H9 (cell line): ENCODE measurements around the gene TTLL9. TPM values are rescaled to one million over a fixed set of nuclear protein-coding genes. Genes with fewer than 3 reads are reported as not detected.

Source experiments
- DNase-seq: peaks from one replicate; pipeline ENCODE4 v3.0.0-alpha.2; 2017
- H2AFZ ChIP-seq: one replicate; pipeline ENCODE4 v1.6.1; 2013; ENCODE audit warnings: mild to moderate bottlenecking, low read length, control low read depth, moderate library complexity
- H2AK5ac ChIP-seq: 2 replicates; pipeline ENCODE4 v1.6.1; 2013; ENCODE audit warnings: low read length, control low read depth, mixed read lengths; ENCODE audit not compliant: insufficient read length
- H2BK120ac ChIP-seq: one replicate; pipeline ENCODE4 v1.6.1; 2013; ENCODE audit warnings: low read depth, mild to moderate bottlenecking, low read length, control low read depth, inconsistent platforms; ENCODE audit not compliant: poor library complexity, severe bottlenecking
- H2BK12ac ChIP-seq: 2 replicates; pipeline ENCODE4 v1.6.1; 2013; ENCODE audit warnings: low read length, control low read depth, mixed read lengths, low read depth; ENCODE audit not compliant: insufficient read length
- H2BK15ac ChIP-seq: 2 replicates; pipeline ENCODE4 v1.6.1; 2013; ENCODE audit warnings: low read depth, low read length, control low read depth
- H2BK20ac ChIP-seq: one replicate; pipeline ENCODE4 v1.6.1; 2013; ENCODE audit warnings: low read depth, mild to moderate bottlenecking, low read length, control low read depth, inconsistent platforms; ENCODE audit not compliant: poor library complexity, severe bottlenecking
- H2BK5ac ChIP-seq: 2 replicates; pipeline ENCODE4 v1.6.1; 2013; ENCODE audit warnings: low read length, control low read depth, mixed read lengths; ENCODE audit not compliant: insufficient read length
- H3K14ac ChIP-seq: 2 replicates; pipeline ENCODE4 v1.6.1; 2013; ENCODE audit warnings: low read length, control low read depth; ENCODE audit not compliant: insufficient read depth
- H3K18ac ChIP-seq: 2 replicates; pipeline ENCODE4 v1.6.1; 2013; ENCODE audit warnings: low read depth, mild to moderate bottlenecking, mixed read lengths, low read length, control low read depth; ENCODE audit not compliant: insufficient read length
- H3K23ac ChIP-seq: 2 replicates; pipeline ENCODE4 v1.6.1; 2013; ENCODE audit warnings: low read length, control low read depth, mixed read lengths, low read depth; ENCODE audit not compliant: insufficient read length
- H3K23me2 ChIP-seq: 2 replicates; pipeline ENCODE4 v1.6.1; 2013; ENCODE audit warnings: low read depth, mild to moderate bottlenecking, mixed read lengths, low read length, control low read depth; ENCODE audit not compliant: insufficient read length, poor library complexity, severe bottlenecking
- H3K27ac ChIP-seq: 2 replicates; pipeline ENCODE4 v1.5.1; 2013; ENCODE audit warnings: low read length, control low read depth, mixed read lengths, low read depth; ENCODE audit not compliant: insufficient read length
- H3K27me3 ChIP-seq: 2 replicates; pipeline ENCODE4 v1.6.1; 2013; ENCODE audit warnings: low read length, control low read depth, inconsistent platforms; ENCODE audit not compliant: insufficient read depth
- H3K4ac ChIP-seq: 2 replicates; pipeline ENCODE4 v1.6.1; 2013; ENCODE audit warnings: low read depth, mild to moderate bottlenecking, control low read depth, inconsistent platforms, low read length, moderate library complexity
- H3K4me1 ChIP-seq: 2 replicates; pipeline ENCODE4 v1.6.1; 2013; ENCODE audit warnings: low read length, control low read depth, inconsistent platforms; ENCODE audit not compliant: insufficient read depth
- H3K4me2 ChIP-seq: 2 replicates; pipeline ENCODE4 v1.6.1; 2013; ENCODE audit warnings: low read length, control low read depth, mixed read lengths; ENCODE audit not compliant: insufficient read length, insufficient read depth
- H3K56ac ChIP-seq: 2 replicates; pipeline ENCODE4 v1.6.1; 2013; ENCODE audit warnings: low read depth, mild to moderate bottlenecking, mixed read lengths, low read length, control low read depth; ENCODE audit not compliant: insufficient read length
- H3K79me1 ChIP-seq: 2 replicates; pipeline ENCODE4 v1.6.1; 2013; ENCODE audit warnings: low read depth, mild to moderate bottlenecking, moderate library complexity, low read length, control low read depth, inconsistent platforms; ENCODE audit not compliant: insufficient read depth, poor library complexity, severe bottlenecking
- H3K79me2 ChIP-seq: 2 replicates; pipeline ENCODE4 v1.6.1; 2013; ENCODE audit warnings: low read length, control low read depth, inconsistent platforms; ENCODE audit not compliant: insufficient read depth
- H3K9ac ChIP-seq: 2 replicates; pipeline ENCODE4 v1.6.1; 2013; ENCODE audit warnings: low read length, control low read depth, mixed read lengths; ENCODE audit not compliant: insufficient read length; ENCODE audit errors: extremely low read depth
- H3K9me3 ChIP-seq: one replicate; pipeline ENCODE4 v1.6.1; 2013; ENCODE audit warnings: low read depth, low read length, inconsistent platforms; ENCODE audit not compliant: control insufficient read depth
- H3T11ph ChIP-seq: one replicate; pipeline ENCODE4 v1.6.1; 2013; ENCODE audit warnings: mild to moderate bottlenecking, low read length, control low read depth, inconsistent platforms
- H4K20me1 ChIP-seq: one replicate; pipeline ENCODE4 v1.6.1; 2013; ENCODE audit not compliant: control insufficient read depth, insufficient read length, insufficient read depth
- H4K5ac ChIP-seq: 2 replicates; pipeline ENCODE4 v1.6.1; 2013; ENCODE audit warnings: low read depth, mild to moderate bottlenecking, mixed read lengths, low read length, control low read depth; ENCODE audit not compliant: insufficient read length
- H4K8ac ChIP-seq: replicated peaks from 2 replicates; pipeline ENCODE4 v1.6.1; 2013; ENCODE audit warnings: low read length, control low read depth, mixed read lengths, low read depth; ENCODE audit not compliant: insufficient read length
- H4K91ac ChIP-seq: 2 replicates; pipeline ENCODE4 v1.6.1; 2013; ENCODE audit warnings: low read depth, mild to moderate bottlenecking, moderate library complexity, mixed read lengths, low read length, control low read depth; ENCODE audit not compliant: insufficient read length
- H3K27ac Mint-ChIP-seq, 3 experiments: 2 replicates in 2 of 3; 3 replicates in 1 of 3; pipeline ENCODE4 v1.8.0; 2020 to 2021; ENCODE audit warnings: mixed read lengths in 3 of 3, mild to moderate bottlenecking in 1 of 3, moderate library complexity in 1 of 3
- H3K27me3 Mint-ChIP-seq: 2 replicates; pipeline ENCODE4 v1.8.0; 2021; ENCODE audit warnings: low read depth, mild to moderate bottlenecking, moderate library complexity, mixed read lengths
- H3K36me3 Mint-ChIP-seq, 3 experiments: 2 replicates in 2 of 3; 3 replicates in 1 of 3; pipeline ENCODE4 v1.8.0; 2020 to 2021; ENCODE audit warnings: low read depth in 3 of 3, mixed read lengths in 3 of 3; ENCODE audit not compliant: insufficient read depth in 1 of 3
- H3K4me1 Mint-ChIP-seq, 2 experiments: 2 replicates each; pipeline ENCODE4 v1.8.0; 2020; ENCODE audit warnings: mixed read lengths in 2 of 2
- H3K4me3 Mint-ChIP-seq, 2 experiments: 2 replicates in 1 of 2; 3 replicates in 1 of 2; pipeline ENCODE4 v1.8.0; 2020 to 2021; ENCODE audit warnings: mild to moderate bottlenecking in 2 of 2, mixed read lengths in 2 of 2, moderate library complexity in 1 of 2
- H3K9me3 Mint-ChIP-seq, 2 experiments: 2 replicates in 1 of 2; 3 replicates in 1 of 2; pipeline ENCODE4 v1.8.0; 2020; ENCODE audit warnings: mild to moderate bottlenecking in 2 of 2, mixed read lengths in 2 of 2, moderate library complexity in 1 of 2
- CTCF ChIP-seq: fragments of 200-600 bp; sonication (generic); conservative IDR thresholded peaks from 3 replicates; pipeline ENCODE4 v1.8.0; 2021; ENCODE audit warnings: antibody characterized with exemption, mild to moderate bottlenecking
- WGBS: extraction: QIAGEN DNeasy Blood & Tissue Kit; methylation state at CpG from one replicate; pipeline ENCODE4 v1.1.7; 2013; ENCODE audit warnings: missing lambda C conversion rate, low lambda C conversion rate, mixed read lengths; ENCODE audit not compliant: insufficient read length; ENCODE audit errors: extremely low coverage; 5-methylcytosine and 5-hydroxymethylcytosine counted together
- total RNA-seq: library from RNA; stranded (reverse); gene quantifications from 2 replicates; pipeline ENCODE4 v1.2.1, GENCODE V29; 2021

TTLL9 gene
- total RNA-seq, 1 experiment from 2014 or later = 0.20 TPM

GRCh38 chr20:31966991-31967655 is 96.7 kb downstream of the TTLL9 start:
- Histone ChIP-seq H2BK120ac (no peak overlapping the region), H3K4ac (no peak overlapping the region), H3K4me1 (no peaks in the 10 kb centered on the region), H3K9me3 (no peaks in the 10 kb centered on the region), H4K5ac (no peak overlapping the region), H3K4me2 (peak overlapping the region; percentile 73), H2BK5ac (no peak overlapping the region), H2AFZ (peak overlapping the region; percentile 24), H2AK5ac (no peak overlapping the region), H2BK15ac (no peak overlapping the region), H3K23ac (no peak overlapping the region), H4K20me1 (no peaks in the 10 kb centered on the region), H4K8ac (no peak overlapping the region), H3K18ac (no peak overlapping the region), H3K23me2 (peaks cover 7% of the 10 kb centered on the region), H2BK20ac (no peak overlapping the region), H3K9ac (peak overlapping the region; percentile 11), H3T11ph (no peak overlapping the region), H4K91ac (no peak overlapping the region), H3K27me3 (peaks cover 2% of the 10 kb centered on the region; the same call in 1 of the 2 replicates), H3K79me2 (no peaks in the 10 kb centered on the region), H2BK12ac (no peak overlapping the region), H3K79me1 (no peaks in the 10 kb centered on the region), H3K27ac (no peak overlapping the region), H3K56ac (no peak overlapping the region), H3K14ac (no peak overlapping the region)
- H3K27ac Mint-ChIP-seq = peak overlapping the region in 2 of 3 experiments; percentile 3 to 72; a peak in 3 of 7 replicates
- peak overlapping the region; percentile 85 to 91 for H3K4me3 Mint-ChIP-seq
- no CpG with 5 or more reads among the region's 5 CpGs for WGBS
- H3K4me1 Mint-ChIP-seq = peaks cover 14 to 20% of the 10 kb centered on the region in 2 experiments
- no peak for DNase-seq
- no peak for TF ChIP-seq CTCF
- no peaks in the 10 kb centered on the region; a peak in 1 of 5 replicates for H3K9me3 Mint-ChIP-seq
- peaks cover 81% of the 10 kb centered on the region for H3K27me3 Mint-ChIP-seq
- H3K36me3 Mint-ChIP-seq = no peaks in the 10 kb centered on the region
